Endothelial cell of umbilical vein (primary cell): Measurements from ENCODE around the gene COPS9.

ENCODE experiments used
- EZH2 ChIP-seq: IDR thresholded peaks from 2 replicates; pipeline ENCODE4 v1.6.1; 2012; ENCODE audit warnings: borderline replicate concordance, low read depth, mild to moderate bottlenecking, moderate library complexity, low read length, inconsistent platforms; ENCODE audit not compliant: severe bottlenecking
- MYC ChIP-seq: IDR thresholded peaks from one replicate; pipeline ENCODE4 v1.6.1; 2011; ENCODE audit warnings: mild to moderate bottlenecking, low read depth, low read length

DNA sequence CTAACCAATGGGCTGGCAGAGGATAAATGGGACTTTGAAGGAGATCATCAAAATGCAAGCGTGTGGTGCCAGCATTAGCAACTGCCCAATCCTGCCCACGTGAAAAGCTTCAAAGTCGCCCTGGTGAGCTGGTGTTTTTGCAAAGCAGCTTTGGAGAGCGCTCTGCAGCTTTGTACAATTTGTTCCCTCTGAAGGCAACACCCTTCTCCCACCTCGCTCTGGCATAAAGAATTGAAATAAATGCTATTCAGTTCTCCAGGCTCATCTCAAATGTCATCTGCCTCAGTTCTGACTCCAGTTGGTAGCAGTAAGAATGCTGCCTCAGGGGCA lies 3.5 kb downstream of the COPS9 start:
- TF ChIP-seq MYC (no peak), EZH2 (no peak)
